Cardiac muscle cell (in vitro differentiated cells and primary cell): ENCODE measurements around the gene HAPLN1. TPM values are rescaled to one million over a fixed set of nuclear protein-coding genes. Genes with fewer than 3 reads are reported as not detected.

ENCODE experiments used
- DNase-seq, 2 donors: peaks; one replicate each; pipeline versions ENCODE4 v3.0.0 to v3.0.0-alpha.2; 2010 to 2017; ENCODE audit warnings: low read depth in 1 of 2, low spot score in 1 of 2
- H3K27ac ChIP-seq: fragments of 200-600 bp; sonication (generic); 2 replicates; pipeline ENCODE4 v1.5.1; 2016
- H3K27me3 ChIP-seq: fragments of 200-600 bp; sonication (generic); 2 replicates; pipeline ENCODE4 v1.6.0; 2016; ENCODE audit warnings: control low read depth
- H3K36me3 ChIP-seq: fragments of 200-600 bp; sonication (generic); 2 replicates; pipeline ENCODE4 v1.5.1; 2016; ENCODE audit warnings: control low read depth
- H3K4me1 ChIP-seq: fragments of 200-600 bp; sonication (generic); 2 replicates; pipeline ENCODE4 v1.8.1; 2017; ENCODE audit warnings: low read depth, mild to moderate bottlenecking, mixed run types
- H3K4me3 ChIP-seq: fragments of 200-600 bp; sonication (generic); 2 replicates; pipeline ENCODE4 v1.5.1; 2016; ENCODE audit warnings: mild to moderate bottlenecking
- H3K9me3 ChIP-seq: fragments of 200-600 bp; sonication (generic); 2 replicates; pipeline ENCODE4 v1.5.1; 2017; ENCODE audit warnings: low read depth, mild to moderate bottlenecking, control low read depth
- polyA plus RNA-seq: library from polyadenylated mRNA; unstranded; fragments of >200 nt; fragmentation: Nextera tagmentation; extraction: Ambion mirVana; gene quantifications from 2 replicates; pipeline ENCODE4 v1.2.1, GENCODE V29; 2016
- total RNA-seq: library from RNA; depleted of rRNA; stranded (reverse); fragments of >200 nt; gene quantifications from 2 replicates; pipeline ENCODE4 v1.2.3, GENCODE V29; 2016
- TF ChIP-seq, protein P1 (sequence below): IDR thresholded peaks from 2 replicates; pipeline ENCODE4 v1.5.1; 2012; ENCODE audit warnings: low read depth, mild to moderate bottlenecking, low read length

The HAPLN1 gene
- total and polyA plus RNA-seq, 2 experiments from 2014 or later = 9.9 to 11.9 TPM

DNA sequence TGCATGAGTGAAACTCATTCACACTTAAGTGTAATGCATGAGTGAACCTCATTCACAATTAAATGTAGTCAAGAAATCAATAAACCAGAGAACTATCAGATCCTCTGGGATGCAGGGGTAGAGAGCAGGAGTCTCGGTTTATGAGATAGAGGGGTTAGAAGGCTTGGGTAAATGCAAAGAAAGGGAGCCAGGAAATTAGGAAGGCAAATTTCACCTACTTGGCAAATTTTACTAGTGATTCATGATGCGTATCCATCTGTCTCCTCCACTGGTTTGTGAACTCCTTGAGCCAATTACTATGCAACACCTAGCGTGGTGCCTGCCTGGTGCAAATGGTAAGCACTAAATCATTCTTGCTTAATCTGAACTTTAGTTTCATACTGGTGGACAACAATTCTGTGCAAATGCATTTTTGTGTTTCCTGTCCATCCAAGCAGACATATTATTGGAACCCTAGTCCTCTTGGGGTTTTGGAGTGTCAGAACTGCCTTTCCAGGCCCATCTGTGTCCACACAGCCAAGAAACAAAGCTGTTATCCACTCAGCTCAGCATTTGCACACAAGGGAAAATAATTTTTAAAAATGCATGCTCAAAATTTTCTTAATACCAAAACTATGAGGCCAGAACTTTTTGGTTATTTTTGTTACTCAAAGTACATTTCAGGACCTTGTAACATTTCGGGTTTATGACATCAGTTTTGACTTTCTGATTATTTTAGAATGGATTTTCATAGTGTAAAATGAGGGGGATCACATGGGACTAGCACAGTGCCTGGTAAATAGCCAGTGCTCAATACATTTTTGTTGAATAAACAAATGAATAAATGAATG, 5.2 kb downstream of the HAPLN1 start:
- Histone ChIP-seq H3K27ac (no peak overlapping the region), H3K27me3 (no peaks in the 10 kb centered on the region), H3K36me3 (no peaks in the 10 kb centered on the region), H3K4me3 (no peak overlapping the region), H3K9me3 (no peaks in the 10 kb centered on the region), H3K4me1 (peaks cover 17% of the 10 kb centered on the region)
- TF ChIP-seq, protein P1, sequence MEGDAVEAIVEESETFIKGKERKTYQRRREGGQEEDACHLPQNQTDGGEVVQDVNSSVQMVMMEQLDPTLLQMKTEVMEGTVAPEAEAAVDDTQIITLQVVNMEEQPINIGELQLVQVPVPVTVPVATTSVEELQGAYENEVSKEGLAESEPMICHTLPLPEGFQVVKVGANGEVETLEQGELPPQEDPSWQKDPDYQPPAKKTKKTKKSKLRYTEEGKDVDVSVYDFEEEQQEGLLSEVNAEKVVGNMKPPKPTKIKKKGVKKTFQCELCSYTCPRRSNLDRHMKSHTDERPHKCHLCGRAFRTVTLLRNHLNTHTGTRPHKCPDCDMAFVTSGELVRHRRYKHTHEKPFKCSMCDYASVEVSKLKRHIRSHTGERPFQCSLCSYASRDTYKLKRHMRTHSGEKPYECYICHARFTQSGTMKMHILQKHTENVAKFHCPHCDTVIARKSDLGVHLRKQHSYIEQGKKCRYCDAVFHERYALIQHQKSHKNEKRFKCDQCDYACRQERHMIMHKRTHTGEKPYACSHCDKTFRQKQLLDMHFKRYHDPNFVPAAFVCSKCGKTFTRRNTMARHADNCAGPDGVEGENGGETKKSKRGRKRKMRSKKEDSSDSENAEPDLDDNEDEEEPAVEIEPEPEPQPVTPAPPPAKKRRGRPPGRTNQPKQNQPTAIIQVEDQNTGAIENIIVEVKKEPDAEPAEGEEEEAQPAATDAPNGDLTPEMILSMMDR = no peak
- no peak for DNase-seq

DNA sequence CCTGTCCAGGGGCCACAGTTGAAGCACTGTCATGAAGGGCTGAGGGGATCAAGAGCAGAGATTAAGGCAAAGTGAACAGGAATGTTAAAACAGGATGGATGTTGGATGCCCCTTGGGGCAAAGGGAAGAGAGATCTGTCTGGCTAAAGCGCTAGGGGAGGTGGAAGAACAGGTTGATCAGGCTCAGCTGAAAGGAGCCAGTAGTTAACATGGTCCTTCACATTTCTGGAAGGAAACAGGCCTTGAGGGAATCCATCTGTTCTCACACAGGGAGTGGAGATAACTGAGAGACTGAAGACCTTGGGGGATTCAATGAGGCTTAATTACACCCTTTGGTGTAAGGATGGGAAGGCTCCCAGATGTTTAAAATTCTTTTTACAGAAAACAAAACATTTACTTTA, 5.8 kb downstream of the HAPLN1 start:
- H3K27ac ChIP-seq = no peak overlapping the region
- DNase-seq = no peak
- peaks cover 17% of the 10 kb centered on the region for H3K4me1 ChIP-seq

DNA sequence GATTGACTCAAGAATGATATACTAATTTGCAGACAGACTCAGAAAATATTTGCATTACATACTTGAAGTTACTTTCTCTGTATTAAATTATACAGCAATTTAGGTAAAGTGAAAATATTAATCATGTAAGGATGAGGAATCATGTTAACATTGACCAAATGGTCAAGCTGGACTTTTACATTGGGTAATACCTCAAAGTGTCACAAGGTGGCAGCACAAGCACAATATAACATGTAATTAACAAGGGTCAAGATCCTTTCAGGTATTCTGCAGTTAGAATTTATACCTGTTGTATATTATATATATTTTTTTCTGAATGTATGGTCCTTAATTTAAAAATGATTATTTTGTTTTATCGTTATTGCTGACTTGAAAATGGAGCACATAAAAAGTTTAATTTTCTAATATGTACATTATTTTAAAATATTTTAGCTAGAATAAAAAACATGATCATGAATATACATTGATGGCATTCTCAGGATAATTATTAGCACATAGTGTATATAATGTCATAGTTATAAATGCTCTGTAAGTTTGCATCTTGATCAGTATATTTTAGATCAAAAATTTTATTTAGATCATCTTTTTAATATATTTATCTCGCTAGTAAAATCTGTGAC, 8.6 kb downstream of the HAPLN1 start:
- Histone ChIP-seq H3K27ac (no peak overlapping the region), H3K27me3 (no peaks in the 10 kb centered on the region), H3K36me3 (no peaks in the 10 kb centered on the region), H3K4me3 (no peak overlapping the region), H3K9me3 (no peaks in the 10 kb centered on the region), H3K4me1 (no peaks in the 10 kb centered on the region)
- TF ChIP-seq, protein P1 = peak; percentile 63
- peak; percentile 66 to 73 for DNase-seq

More for the DNA sequence above, 5.8 kb downstream of the HAPLN1 start:
- Histone ChIP-seq H3K9me3 (no peaks in the 10 kb centered on the region), H3K36me3 (no peaks in the 10 kb centered on the region), H3K27me3 (no peaks in the 10 kb centered on the region), H3K4me3 (no peak overlapping the region)
- TF ChIP-seq, protein P1 = no peak

DNA sequence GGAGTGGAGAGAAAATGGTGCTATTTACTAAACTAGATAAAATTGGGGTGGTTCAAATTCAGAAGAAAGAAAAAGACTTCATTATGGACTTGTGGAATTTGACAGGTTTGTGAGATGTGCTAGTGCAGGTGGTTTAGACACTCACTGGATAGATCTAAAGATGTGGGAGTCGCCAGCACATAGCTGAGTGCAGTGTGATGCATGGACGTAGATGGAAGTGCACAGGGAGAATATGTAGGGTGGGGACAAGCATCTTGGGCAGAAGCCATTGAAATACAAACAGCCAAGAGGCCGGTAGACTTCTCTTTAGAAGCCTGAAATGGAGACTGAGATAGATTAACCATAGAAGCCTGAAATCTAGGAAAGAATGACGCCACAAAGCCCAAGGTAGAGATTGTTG, 10.7 kb downstream of the HAPLN1 start:
- H3K27ac ChIP-seq = no peak overlapping the region
- H3K36me3 ChIP-seq = no peaks in the 10 kb centered on the region
- no peaks in the 10 kb centered on the region for H3K4me1 ChIP-seq
- no peak overlapping the region for H3K4me3 ChIP-seq
- DNase-seq = no peak
- H3K9me3 ChIP-seq = no peaks in the 10 kb centered on the region
- no peaks in the 10 kb centered on the region for H3K27me3 ChIP-seq
- TF ChIP-seq, protein P1 = no peak

DNA sequence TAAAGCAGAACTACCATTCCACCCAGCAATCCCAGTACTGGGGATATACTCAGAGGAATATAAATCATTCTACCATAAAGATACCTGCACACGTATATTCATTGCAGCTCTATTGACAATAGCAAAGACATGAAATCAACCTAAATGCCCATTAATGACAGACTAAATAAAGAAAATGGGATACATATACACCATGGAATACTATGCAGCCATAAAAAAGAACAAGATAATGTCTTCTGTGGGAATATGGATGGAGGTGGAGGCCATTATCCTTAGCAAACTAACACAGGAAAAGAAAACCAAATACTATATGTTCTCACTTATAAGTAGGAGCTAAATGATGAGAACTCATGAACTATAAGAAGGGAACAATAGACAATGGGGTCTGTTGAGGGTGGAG, 12.5 kb downstream of the HAPLN1 start:
- DNase-seq = no peak
- no peak overlapping the region for H3K4me3 ChIP-seq
- no peaks in the 10 kb centered on the region for H3K36me3 ChIP-seq
- H3K4me1 ChIP-seq = no peaks in the 10 kb centered on the region
- no peaks in the 10 kb centered on the region for H3K9me3 ChIP-seq
- H3K27me3 ChIP-seq = no peaks in the 10 kb centered on the region
- no peak overlapping the region for H3K27ac ChIP-seq
- TF ChIP-seq, protein P1 = no peak
